Panc1 (cell line): ENCODE data around the gene PUSL1. TPM values are rescaled to one million over a fixed set of nuclear protein-coding genes. Genes with fewer than 3 reads are reported as not detected.

Experiments used
- ATAC-seq: fragments of 200-7000 bp; cut with Tn5 transposase; 2 replicates; pipeline ENCODE4 v1.9.1; 2020; ENCODE audit warnings: mild to moderate bottlenecking, moderate library complexity
- BruUV-seq: library from RNA; stranded (reverse); fragments of 400-500 nt; replicated peaks from 2 replicates; lab custom pipeline; 2021; lab: Mats Ljungman, UMichigan
- CTCF ChIA-PET: fragments of 300-600 bp; sonication (Branson Sonifier 250); formaldehyde crosslinking; loops from one replicate; lab custom pipeline; 2022; ENCODE audit warnings: antibody characterized with exemption; lab: Charles Lee
- POLR2A ChIA-PET: fragments of 300-600 bp; sonication (Branson Sonifier 250); formaldehyde crosslinking; loops from one replicate; lab custom pipeline; 2022; ENCODE audit warnings: antibody characterized with exemption; lab: Charles Lee
- DNase-seq: peaks from one replicate; pipeline ENCODE4 v3.0.0-alpha.2; 2010; ENCODE audit warnings: low read depth, low spot score
- H3K27ac ChIP-seq: 2 replicates; pipeline ENCODE4 v1.5.1; 2011; ENCODE audit warnings: mild to moderate bottlenecking, low read length, inconsistent platforms
- H3K27me3 ChIP-seq: fragments of 200-500 bp; sonication (Bioruptor generic); 2 replicates; pipeline ENCODE4 v1.6.0; 2014; ENCODE audit warnings: low read length, inconsistent platforms; ENCODE audit not compliant: control insufficient read depth, insufficient read depth
- H3K36me3 ChIP-seq: fragments of 200-500 bp; sonication (Bioruptor generic); 2 replicates; pipeline ENCODE4 v1.5.1; 2014; ENCODE audit warnings: inconsistent platforms, mild to moderate bottlenecking, low read length, moderate library complexity; ENCODE audit not compliant: control insufficient read depth, insufficient read depth
- H3K4me1 ChIP-seq: 2 replicates; pipeline ENCODE4 v1.5.1; 2011; ENCODE audit warnings: inconsistent platforms, mild to moderate bottlenecking, low read length, moderate library complexity; ENCODE audit not compliant: control insufficient read depth, insufficient read depth
- H3K4me3 ChIP-seq, 2 experiments: 2 replicates each; pipeline ENCODE4 v1.5.1; 2011 to 2012; ENCODE audit warnings: low read depth in 2 of 2, low read length in 2 of 2, mild to moderate bottlenecking in 2 of 2, inconsistent platforms in 1 of 2, moderate library complexity in 1 of 2
- H3K9me3 ChIP-seq: fragments of 200-500 bp; sonication (Bioruptor generic); 2 replicates; pipeline ENCODE4 v1.5.1; 2014; ENCODE audit warnings: low read depth, mild to moderate bottlenecking, inconsistent platforms, low read length, moderate library complexity; ENCODE audit not compliant: control insufficient read depth, insufficient read depth
- POLR2AphosphoS5 ChIP-seq: IDR thresholded peaks from 2 replicates; pipeline ENCODE4 v1.6.1; 2012; ENCODE audit warnings: mild to moderate bottlenecking, low read depth, low read length, moderate library complexity
- SIN3A ChIP-seq: IDR thresholded peaks from 2 replicates; pipeline ENCODE4 v1.6.1; 2012; ENCODE audit warnings: low read depth, mild to moderate bottlenecking, low read length, moderate library complexity, borderline replicate concordance; ENCODE audit not compliant: insufficient read depth
- TCF7L2 ChIP-seq: IDR thresholded peaks from 2 replicates; pipeline ENCODE4 v1.6.1; 2011; ENCODE audit warnings: mild to moderate bottlenecking, low read depth, low read length, inconsistent platforms
- in situ Hi-C: cut with HindIII; loops from 2 replicates; pipeline ENCODE4 v1.10.0; 2016; ENCODE audit warnings: low sequenced_read_pairs, low pct_unique_long_range_greater_than_20kb
- intact Hi-C: fragments of 100-400 bp; cut with micrococcal nuclease; formaldehyde crosslinking; loops from one replicate; pipeline ENCODE4 v1.10.0; 2022; ENCODE audit not compliant: unreplicated experiment
- total RNA-seq: library from RNA; stranded (reverse); gene quantifications from one replicate; pipeline ENCODE4 v1.2.1, GENCODE V29; 2021; ENCODE audit not compliant: unreplicated experiment
- TF ChIP-seq, protein P1 (sequence below), 2 experiments: IDR thresholded peaks; 2 replicates each; pipeline ENCODE4 v1.6.1; 2011 to 2012; ENCODE audit warnings: low read depth in 2 of 2, control low read depth in 1 of 2, low read length in 1 of 2, mild to moderate bottlenecking in 1 of 2, moderate library complexity in 1 of 2; ENCODE audit not compliant: insufficient read depth in 1 of 2
- TF ChIP-seq, protein P2 (sequence below): fragments of 450-650 bp; IDR thresholded peaks from 2 replicates; pipeline ENCODE4 v1.5.1; 2017; ENCODE audit warnings: mild to moderate bottlenecking

The PUSL1 gene
- total RNA-seq, 1 experiment from 2014 or later, result 46.9 TPM

GRCh38 chr1:1274931-1275431 lies 33.4 kb upstream of the PUSL1 start:
- POLR2A ChIA-PET, result interaction anchor here (0.7 kb wide), 1 partner anchor 129 kb away, joined by 7 read pairs; no protein-coding TSS in a partner anchor
- Histone ChIP-seq H3K4me3 (peak overlapping the region; percentile 68 to 97; a peak in 3 of 4 replicates), H3K36me3 (no peaks in the 10 kb centered on the region; the same call in 1 of the 2 replicates), H3K9me3 (no peaks in the 10 kb centered on the region), H3K27ac (peak overlapping the region; percentile 88), H3K27me3 (no peaks in the 10 kb centered on the region), H3K4me1 (peaks cover 21% of the 10 kb centered on the region)
- BruUV-seq, result no TSS peak
- CTCF ChIA-PET, result no interaction called here
- TF ChIP-seq TCF7L2 (no peak), POLR2AphosphoS5 (no peak), SIN3A (no peak)
- TF ChIP-seq, protein P1, sequence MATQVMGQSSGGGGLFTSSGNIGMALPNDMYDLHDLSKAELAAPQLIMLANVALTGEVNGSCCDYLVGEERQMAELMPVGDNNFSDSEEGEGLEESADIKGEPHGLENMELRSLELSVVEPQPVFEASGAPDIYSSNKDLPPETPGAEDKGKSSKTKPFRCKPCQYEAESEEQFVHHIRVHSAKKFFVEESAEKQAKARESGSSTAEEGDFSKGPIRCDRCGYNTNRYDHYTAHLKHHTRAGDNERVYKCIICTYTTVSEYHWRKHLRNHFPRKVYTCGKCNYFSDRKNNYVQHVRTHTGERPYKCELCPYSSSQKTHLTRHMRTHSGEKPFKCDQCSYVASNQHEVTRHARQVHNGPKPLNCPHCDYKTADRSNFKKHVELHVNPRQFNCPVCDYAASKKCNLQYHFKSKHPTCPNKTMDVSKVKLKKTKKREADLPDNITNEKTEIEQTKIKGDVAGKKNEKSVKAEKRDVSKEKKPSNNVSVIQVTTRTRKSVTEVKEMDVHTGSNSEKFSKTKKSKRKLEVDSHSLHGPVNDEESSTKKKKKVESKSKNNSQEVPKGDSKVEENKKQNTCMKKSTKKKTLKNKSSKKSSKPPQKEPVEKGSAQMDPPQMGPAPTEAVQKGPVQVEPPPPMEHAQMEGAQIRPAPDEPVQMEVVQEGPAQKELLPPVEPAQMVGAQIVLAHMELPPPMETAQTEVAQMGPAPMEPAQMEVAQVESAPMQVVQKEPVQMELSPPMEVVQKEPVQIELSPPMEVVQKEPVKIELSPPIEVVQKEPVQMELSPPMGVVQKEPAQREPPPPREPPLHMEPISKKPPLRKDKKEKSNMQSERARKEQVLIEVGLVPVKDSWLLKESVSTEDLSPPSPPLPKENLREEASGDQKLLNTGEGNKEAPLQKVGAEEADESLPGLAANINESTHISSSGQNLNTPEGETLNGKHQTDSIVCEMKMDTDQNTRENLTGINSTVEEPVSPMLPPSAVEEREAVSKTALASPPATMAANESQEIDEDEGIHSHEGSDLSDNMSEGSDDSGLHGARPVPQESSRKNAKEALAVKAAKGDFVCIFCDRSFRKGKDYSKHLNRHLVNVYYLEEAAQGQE (IDR thresholded peaks at IDR 0.05; ENCODE audit: insufficient read depth in 1 of 2, low read depth in 2 of 2, low read length in 1 of 2), result no peak
- TF ChIP-seq, protein P2, sequence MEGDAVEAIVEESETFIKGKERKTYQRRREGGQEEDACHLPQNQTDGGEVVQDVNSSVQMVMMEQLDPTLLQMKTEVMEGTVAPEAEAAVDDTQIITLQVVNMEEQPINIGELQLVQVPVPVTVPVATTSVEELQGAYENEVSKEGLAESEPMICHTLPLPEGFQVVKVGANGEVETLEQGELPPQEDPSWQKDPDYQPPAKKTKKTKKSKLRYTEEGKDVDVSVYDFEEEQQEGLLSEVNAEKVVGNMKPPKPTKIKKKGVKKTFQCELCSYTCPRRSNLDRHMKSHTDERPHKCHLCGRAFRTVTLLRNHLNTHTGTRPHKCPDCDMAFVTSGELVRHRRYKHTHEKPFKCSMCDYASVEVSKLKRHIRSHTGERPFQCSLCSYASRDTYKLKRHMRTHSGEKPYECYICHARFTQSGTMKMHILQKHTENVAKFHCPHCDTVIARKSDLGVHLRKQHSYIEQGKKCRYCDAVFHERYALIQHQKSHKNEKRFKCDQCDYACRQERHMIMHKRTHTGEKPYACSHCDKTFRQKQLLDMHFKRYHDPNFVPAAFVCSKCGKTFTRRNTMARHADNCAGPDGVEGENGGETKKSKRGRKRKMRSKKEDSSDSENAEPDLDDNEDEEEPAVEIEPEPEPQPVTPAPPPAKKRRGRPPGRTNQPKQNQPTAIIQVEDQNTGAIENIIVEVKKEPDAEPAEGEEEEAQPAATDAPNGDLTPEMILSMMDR, result no peak
- ATAC-seq (no peak), DNase-seq (no peak)
- intact Hi-C loops, result no loop called here
- in situ Hi-C loops, result no loop called here

GRCh38 chr1:1275836-1276235 lies 32.6 kb upstream of the PUSL1 start:
- TF ChIP-seq POLR2AphosphoS5 (no peak), SIN3A (no peak), TCF7L2 (no peak)
- TF ChIP-seq, protein P1 (IDR thresholded peaks at IDR 0.05; ENCODE audit: insufficient read depth in 1 of 2, low read depth in 2 of 2, low read length in 1 of 2), result no peak
- TF ChIP-seq, protein P2, result no peak
- ATAC-seq (no peak), DNase-seq (no peak)
- no peak overlapping the region for H3K4me3 ChIP-seq
- no peaks in the 10 kb centered on the region; the same call in 1 of the 2 replicates for H3K36me3 ChIP-seq
- no peaks in the 10 kb centered on the region for H3K9me3 ChIP-seq
- BruUV-seq, result TSS peak; percentile 84
- no peaks in the 10 kb centered on the region for H3K27me3 ChIP-seq
- no peak overlapping the region for H3K27ac ChIP-seq
- intact Hi-C loops (no loop called here), in situ Hi-C loops (no loop called here)
- ChIA-PET CTCF (no interaction called here), POLR2A (no interaction called here)
- peaks cover 20% of the 10 kb centered on the region for H3K4me1 ChIP-seq
